SU-DHL-6 (cell line): ENCODE measurements around the gene C1QTNF8.

Source experiments
- H2AFZ ChIP-seq: fragments of 200-600 bp; sonication (generic); 2 replicates; pipeline ENCODE4 v1.6.1; 2014; ENCODE audit warnings: low read depth, mild to moderate bottlenecking, moderate library complexity, mixed read lengths, antibody characterized with exemption, low read length; ENCODE audit not compliant: severe bottlenecking
- H3F3A ChIP-seq: fragments of 200-600 bp; shearing (Covaris generic); 2 replicates; pipeline ENCODE4 v1.6.0; 2016; ENCODE audit warnings: antibody characterized with exemption, mild to moderate bottlenecking; ENCODE audit not compliant: insufficient read depth
- H3K27ac ChIP-seq: fragments of 200-600 bp; sonication (generic); 2 replicates; pipeline ENCODE4 v1.5.1; 2016; ENCODE audit warnings: low read depth, mild to moderate bottlenecking, low read length, moderate library complexity, mixed read lengths
- H3K27me3 ChIP-seq: fragments of 200-600 bp; sonication (generic), shearing (Covaris generic); 2 replicates; pipeline ENCODE4 v1.6.0; 2014; ENCODE audit warnings: mild to moderate bottlenecking, low read length
- H3K36me3 ChIP-seq: fragments of 200-600 bp; sonication (generic); 2 replicates; pipeline ENCODE4 v1.6.1; 2014; ENCODE audit warnings: mild to moderate bottlenecking, low read length, mixed read lengths
- H3K4me2 ChIP-seq: fragments of 300-600, 200-600 bp; shearing (Covaris generic), sonication (generic); 2 replicates; pipeline ENCODE4 v1.6.0; 2014; ENCODE audit warnings: low read length, low read depth, mild to moderate bottlenecking; ENCODE audit not compliant: poor library complexity, severe bottlenecking
- H3K4me3 ChIP-seq: fragments of 200-600 bp; sonication (generic); 2 replicates; pipeline ENCODE4 v1.5.1; 2014; ENCODE audit warnings: antibody characterized with exemption, low read length, mild to moderate bottlenecking, mixed read lengths; ENCODE audit not compliant: insufficient read depth, poor library complexity, severe bottlenecking
- H3K79me2 ChIP-seq: fragments of 200-600 bp; sonication (generic); 2 replicates; pipeline ENCODE4 v1.6.1; 2014; ENCODE audit warnings: mild to moderate bottlenecking, low read length, moderate library complexity; ENCODE audit not compliant: insufficient read depth
- H3K9ac ChIP-seq: fragments of 200-600 bp; sonication (generic); 2 replicates; pipeline ENCODE4 v1.7.0; 2014; ENCODE audit warnings: mild to moderate bottlenecking, low read length
- H3K9me2 ChIP-seq: fragments of 200-600 bp; sonication (generic); replicated peaks from 2 replicates; pipeline ENCODE4 v1.6.1; 2014; ENCODE audit warnings: low read length; ENCODE audit not compliant: insufficient read depth
- H3K9me3 ChIP-seq: fragments of 200-600 bp; sonication (generic); 2 replicates; pipeline ENCODE4 v1.6.1; 2014; ENCODE audit warnings: low read length, mixed read lengths; ENCODE audit not compliant: insufficient read depth
- H4K20me1 ChIP-seq: fragments of 200-600 bp; sonication (generic); 2 replicates; pipeline ENCODE4 v1.6.1; 2014; ENCODE audit warnings: low read depth, mild to moderate bottlenecking, antibody characterized with exemption, low read length, moderate library complexity, mixed read lengths
- EZH2phosphoT487 ChIP-seq: fragments of 200-600 bp; sonication (generic), shearing (Covaris generic); conservative IDR thresholded peaks from 2 replicates; pipeline ENCODE4 v1.6.1; 2018; ENCODE audit warnings: mild to moderate bottlenecking, antibody characterized with exemption, low read length, moderate library complexity, mixed read lengths
- TF ChIP-seq, protein P1 (sequence below): fragments of 200-600 bp; sonication (generic); IDR thresholded peaks from one replicate; pipeline ENCODE4 v1.5.1; 2017; ENCODE audit warnings: antibody characterized with exemption, mild to moderate bottlenecking, low read length, moderate library complexity; ENCODE audit not compliant: insufficient read depth, poor library complexity, severe bottlenecking

Gene C1QTNF8

DNA sequence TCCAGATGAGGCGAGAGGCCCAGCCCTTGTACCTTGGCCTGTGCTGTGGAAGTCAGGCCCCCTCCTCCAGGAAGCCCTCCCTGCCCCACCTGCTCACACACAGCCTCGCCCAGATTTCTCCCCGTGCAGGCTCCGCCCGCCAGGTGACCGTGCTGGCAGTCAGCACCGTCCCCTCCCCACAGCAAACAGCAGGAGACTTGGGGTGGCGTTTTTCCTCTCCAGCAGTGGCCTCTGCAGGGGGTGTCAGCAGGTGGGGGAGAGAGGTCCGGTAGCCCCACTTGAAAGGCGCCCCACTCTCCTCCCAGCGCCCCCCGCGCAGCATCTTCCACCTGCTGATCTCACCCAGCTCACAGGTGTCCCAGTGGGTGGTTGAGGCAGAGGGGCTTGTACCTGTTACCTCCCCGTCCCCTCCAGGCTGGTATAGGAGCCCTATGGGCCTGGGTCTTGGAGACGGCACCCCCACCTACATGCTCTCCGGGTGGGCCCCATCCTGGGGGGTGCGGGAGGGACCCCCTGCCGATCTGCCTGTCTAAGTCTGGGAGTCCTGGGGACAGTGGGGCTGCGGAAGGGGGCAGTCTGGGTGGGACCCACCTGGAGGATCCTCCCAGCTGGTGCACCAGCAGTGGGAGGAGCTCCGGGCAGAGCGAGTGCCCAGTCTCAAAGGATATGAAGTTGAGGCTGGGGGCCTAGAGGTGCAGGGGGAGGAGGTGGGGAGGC lies 4.2 kb upstream of the C1QTNF8 start:
- Histone ChIP-seq H3K9ac (no peak overlapping the region), H4K20me1 (no peaks in the 10 kb centered on the region), H3F3A (no peaks in the 10 kb centered on the region), H3K9me3 (no peaks in the 10 kb centered on the region), H3K4me3 (no peak overlapping the region), H3K79me2 (no peaks in the 10 kb centered on the region), H3K9me2 (no peaks in the 10 kb centered on the region), H2AFZ (no peak overlapping the region), H3K36me3 (no peaks in the 10 kb centered on the region), H3K4me2 (no peak overlapping the region), H3K27ac (no peak overlapping the region), H3K27me3 (no peaks in the 10 kb centered on the region)
- TF ChIP-seq, protein P1, sequence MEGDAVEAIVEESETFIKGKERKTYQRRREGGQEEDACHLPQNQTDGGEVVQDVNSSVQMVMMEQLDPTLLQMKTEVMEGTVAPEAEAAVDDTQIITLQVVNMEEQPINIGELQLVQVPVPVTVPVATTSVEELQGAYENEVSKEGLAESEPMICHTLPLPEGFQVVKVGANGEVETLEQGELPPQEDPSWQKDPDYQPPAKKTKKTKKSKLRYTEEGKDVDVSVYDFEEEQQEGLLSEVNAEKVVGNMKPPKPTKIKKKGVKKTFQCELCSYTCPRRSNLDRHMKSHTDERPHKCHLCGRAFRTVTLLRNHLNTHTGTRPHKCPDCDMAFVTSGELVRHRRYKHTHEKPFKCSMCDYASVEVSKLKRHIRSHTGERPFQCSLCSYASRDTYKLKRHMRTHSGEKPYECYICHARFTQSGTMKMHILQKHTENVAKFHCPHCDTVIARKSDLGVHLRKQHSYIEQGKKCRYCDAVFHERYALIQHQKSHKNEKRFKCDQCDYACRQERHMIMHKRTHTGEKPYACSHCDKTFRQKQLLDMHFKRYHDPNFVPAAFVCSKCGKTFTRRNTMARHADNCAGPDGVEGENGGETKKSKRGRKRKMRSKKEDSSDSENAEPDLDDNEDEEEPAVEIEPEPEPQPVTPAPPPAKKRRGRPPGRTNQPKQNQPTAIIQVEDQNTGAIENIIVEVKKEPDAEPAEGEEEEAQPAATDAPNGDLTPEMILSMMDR: no peak
- no peak for TF ChIP-seq EZH2phosphoT487

DNA sequence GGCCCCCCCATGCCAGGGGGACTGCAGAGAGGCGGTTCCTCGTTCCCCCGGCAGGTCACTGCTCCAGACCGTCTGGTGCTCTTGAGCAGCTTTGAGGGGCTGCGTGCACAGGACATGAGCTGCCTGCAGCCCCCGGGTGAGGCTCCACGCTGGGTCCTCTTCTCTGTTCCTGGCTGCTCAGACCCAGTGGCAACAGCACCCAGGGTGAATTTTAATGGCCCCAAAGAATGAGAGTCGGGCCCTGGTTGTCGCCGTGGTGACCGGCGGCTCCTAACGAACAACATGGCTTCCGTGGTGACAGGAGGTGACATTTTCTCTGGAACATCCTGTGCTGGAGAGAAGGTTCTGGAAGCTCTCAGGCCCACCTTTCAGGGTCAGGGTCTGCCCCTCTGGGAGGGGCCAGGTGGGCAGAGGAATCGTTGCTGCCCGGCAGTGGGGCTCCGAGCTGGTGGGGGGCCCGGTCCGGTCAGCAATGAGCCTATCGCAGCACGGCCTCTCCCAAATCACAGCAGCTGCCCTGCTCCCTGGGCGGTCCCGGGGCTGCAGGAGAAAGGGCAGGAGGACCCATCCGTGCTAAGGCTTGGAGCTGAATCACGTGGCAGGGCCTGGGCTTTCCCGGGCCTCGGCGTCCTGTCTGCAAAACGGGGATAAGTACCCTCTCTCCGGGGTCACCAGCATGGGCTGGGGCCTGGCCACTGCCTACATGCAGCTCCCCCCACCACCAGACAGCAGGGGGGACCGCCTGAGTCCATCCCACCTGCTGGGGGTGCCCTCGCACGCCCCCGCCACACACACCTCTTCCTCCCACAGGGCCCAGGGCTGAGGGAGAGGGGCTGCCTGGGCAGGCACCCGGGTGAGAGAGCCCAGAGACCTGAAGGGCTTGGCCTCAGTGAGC lies 3.4 kb upstream of the C1QTNF8 start:
- Histone ChIP-seq H3K27ac (no peak overlapping the region), H3K9me2 (no peaks in the 10 kb centered on the region), H3K79me2 (no peaks in the 10 kb centered on the region), H3K9me3 (no peaks in the 10 kb centered on the region), H3K36me3 (no peaks in the 10 kb centered on the region), H3K27me3 (no peaks in the 10 kb centered on the region), H3K4me3 (no peak overlapping the region), H2AFZ (no peak overlapping the region), H3K9ac (no peak overlapping the region), H3K4me2 (no peak overlapping the region), H4K20me1 (no peaks in the 10 kb centered on the region), H3F3A (no peaks in the 10 kb centered on the region)
- TF ChIP-seq EZH2phosphoT487: no peak

DNA sequence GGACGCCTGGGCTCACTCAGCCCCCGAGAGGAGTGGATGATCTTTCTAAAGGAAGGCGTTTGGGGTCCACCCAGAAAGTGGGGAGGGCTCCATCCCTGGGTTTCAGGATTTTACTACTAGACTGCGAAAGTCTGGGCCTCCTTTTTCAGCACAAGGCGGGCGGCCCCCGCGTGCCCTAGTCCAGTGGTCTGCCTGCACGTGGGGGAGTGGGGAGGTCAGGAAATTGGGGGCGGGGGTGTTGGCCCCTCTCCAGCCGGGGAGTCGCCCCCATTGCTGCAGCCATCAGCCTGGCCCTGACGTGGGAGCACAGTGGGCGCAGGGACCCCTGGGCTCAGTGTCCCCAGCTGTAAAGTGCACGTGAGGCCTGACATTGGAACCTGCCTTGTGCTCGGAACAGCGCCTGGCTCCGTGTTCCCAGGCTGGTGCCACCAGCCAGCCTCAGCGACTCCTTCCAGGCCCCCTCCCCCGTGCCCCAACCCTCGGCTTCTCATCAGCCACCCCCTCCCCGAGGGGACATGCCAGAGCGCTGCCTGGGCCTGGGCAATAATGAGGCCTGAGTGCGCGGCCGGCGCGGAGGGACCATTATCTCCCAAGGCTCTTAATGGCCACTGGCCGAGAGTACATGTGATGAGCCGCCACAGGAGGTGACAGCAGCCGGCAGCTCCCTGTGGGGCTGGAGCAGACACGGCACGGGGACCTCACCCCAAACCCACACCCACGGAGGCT lies 2.4 kb upstream of the C1QTNF8 start:
- Histone ChIP-seq H3K36me3 (no peaks in the 10 kb centered on the region), H3K9ac (no peak overlapping the region), H4K20me1 (no peaks in the 10 kb centered on the region), H3K4me2 (no peak overlapping the region), H3K27me3 (no peaks in the 10 kb centered on the region), H3K79me2 (no peaks in the 10 kb centered on the region), H2AFZ (no peak overlapping the region), H3K4me3 (no peak overlapping the region), H3K9me2 (no peaks in the 10 kb centered on the region), H3K27ac (no peak overlapping the region), H3F3A (no peaks in the 10 kb centered on the region), H3K9me3 (no peaks in the 10 kb centered on the region)
- TF ChIP-seq, protein P1: no peak
- no peak for TF ChIP-seq EZH2phosphoT487
